Measurements from ENCODE around the gene PRPF40A.

The PRPF40A gene

GRCh38 chr2:152617456-152618192, 99.6 kb downstream of the PRPF40A start:
- no peak for DNase-seq (ENCODE audit: low spot score)

- no peak for DNase-seq (ENCODE audit: low spot score)
These were observed 102.1 kb downstream of the PRPF40A start for GRCh38 chr2:152615177-152615576.

- no peak for DNase-seq (ENCODE audit: low spot score)
These were observed 104.0 kb downstream of the PRPF40A start for GRCh38 chr2:152613235-152613634.

GRCh38 chr2:152611458-152612231, 105.6 kb downstream of the PRPF40A start:
- DNase-seq (ENCODE audit: low spot score): peak; percentile 94

GRCh38 chr2:152609699-152610098, 107.6 kb downstream of the PRPF40A start:
- DNase-seq (ENCODE audit: low spot score): no peak

- no peak for DNase-seq (ENCODE audit: low spot score)
These were observed 108.1 kb downstream of the PRPF40A start for GRCh38 chr2:152609154-152609553.

GRCh38 chr2:152607793-152608300, 109.4 kb downstream of the PRPF40A start:
- DNase-seq (ENCODE audit: low spot score): no peak

GRCh38 chr2:152606941-152607340, 110.3 kb downstream of the PRPF40A start:
- DNase-seq (ENCODE audit: low spot score): no peak

GRCh38 chr2:152606081-152606480, 111.2 kb downstream of the PRPF40A start:
- no peak for DNase-seq (ENCODE audit: low spot score)

GRCh38 chr2:152603166-152603565, 114.1 kb downstream of the PRPF40A start:
- no peak for DNase-seq (ENCODE audit: low spot score)

- no peak for DNase-seq (ENCODE audit: low spot score)
These were observed 114.5 kb downstream of the PRPF40A start for GRCh38 chr2:152602750-152603149.

Measured in pons (tissue), 1 donor.